Measurements from ENCODE around the gene SCN5A. TPM values are rescaled to one million over a fixed set of nuclear protein-coding genes. Genes with fewer than 3 reads are reported as not detected.

Gene SCN5A
- total and polyA plus RNA-seq, 2 of the 4 experiments (the other 2 are of a cell fraction): 1.9 to 2.0 TPM

DNA sequence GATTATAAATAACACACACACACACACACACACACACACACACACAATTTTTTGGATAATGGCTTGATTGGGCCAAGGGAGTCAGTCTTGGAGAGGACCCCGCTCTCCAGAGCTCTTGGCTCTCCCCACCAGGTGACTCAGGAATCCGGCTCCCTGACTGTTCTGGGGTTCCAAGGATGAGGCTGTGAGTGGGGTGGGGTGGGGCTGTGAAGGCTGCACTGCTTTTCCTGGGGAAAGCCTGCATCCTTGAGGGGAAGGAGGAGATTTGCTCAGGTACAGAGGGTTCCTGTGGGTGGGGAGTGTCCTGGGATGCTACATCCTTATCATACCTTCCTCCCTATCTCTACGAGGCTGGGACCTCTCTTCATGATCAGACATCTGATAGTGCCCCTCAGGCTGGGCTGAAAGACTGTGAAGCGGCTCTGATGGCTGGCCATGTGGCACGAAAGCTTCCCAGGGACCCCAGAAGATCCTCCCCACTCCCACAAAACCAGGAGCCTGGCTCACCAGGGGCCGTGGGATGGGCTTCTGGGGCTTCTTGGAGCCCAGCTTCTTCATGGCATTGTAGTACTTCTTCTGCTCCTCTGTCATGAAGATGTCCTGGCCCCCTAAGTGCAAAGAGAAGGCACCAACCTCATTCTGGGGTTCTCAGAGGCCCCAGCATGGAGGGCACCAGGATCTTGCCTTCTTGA lies 94.2 kb downstream of the SCN5A start:
- TF ChIP-seq MAFK (IDR thresholded peaks at IDR 0.05; ENCODE audit: low read depth, low read length) (no peak), RAD21 (IDR thresholded peaks at IDR 0.05; ENCODE audit: low read length) (no peak), RCOR1 (IDR thresholded peaks at IDR 0.05; ENCODE audit: insufficient replicate concordance, low read length) (no peak), POLR2A (IDR thresholded peaks at IDR 0.05; ENCODE audit: low read depth, low read length) (no peak), FOS (IDR thresholded peaks at IDR 0.05; ENCODE audit: low read depth, low read length) (no peak), MAZ (IDR thresholded peaks at IDR 0.05; ENCODE audit: borderline replicate concordance, low read depth, low read length) (no peak), CEBPB (IDR thresholded peaks at IDR 0.05; ENCODE audit: low read depth, low read length) (no peak), RFX5 (IDR thresholded peaks at IDR 0.05; ENCODE audit: low read depth, low read length) (no peak), MXI1 (IDR thresholded peaks at IDR 0.05; ENCODE audit: borderline replicate concordance, low read depth, low read length) (no peak)
- TF ChIP-seq, protein P1, sequence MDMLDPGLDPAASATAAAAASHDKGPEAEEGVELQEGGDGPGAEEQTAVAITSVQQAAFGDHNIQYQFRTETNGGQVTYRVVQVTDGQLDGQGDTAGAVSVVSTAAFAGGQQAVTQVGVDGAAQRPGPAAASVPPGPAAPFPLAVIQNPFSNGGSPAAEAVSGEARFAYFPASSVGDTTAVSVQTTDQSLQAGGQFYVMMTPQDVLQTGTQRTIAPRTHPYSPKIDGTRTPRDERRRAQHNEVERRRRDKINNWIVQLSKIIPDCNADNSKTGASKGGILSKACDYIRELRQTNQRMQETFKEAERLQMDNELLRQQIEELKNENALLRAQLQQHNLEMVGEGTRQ (IDR thresholded peaks at IDR 0.05; ENCODE audit: low read depth, low read length): no peak
- TF ChIP-seq, protein P2, sequence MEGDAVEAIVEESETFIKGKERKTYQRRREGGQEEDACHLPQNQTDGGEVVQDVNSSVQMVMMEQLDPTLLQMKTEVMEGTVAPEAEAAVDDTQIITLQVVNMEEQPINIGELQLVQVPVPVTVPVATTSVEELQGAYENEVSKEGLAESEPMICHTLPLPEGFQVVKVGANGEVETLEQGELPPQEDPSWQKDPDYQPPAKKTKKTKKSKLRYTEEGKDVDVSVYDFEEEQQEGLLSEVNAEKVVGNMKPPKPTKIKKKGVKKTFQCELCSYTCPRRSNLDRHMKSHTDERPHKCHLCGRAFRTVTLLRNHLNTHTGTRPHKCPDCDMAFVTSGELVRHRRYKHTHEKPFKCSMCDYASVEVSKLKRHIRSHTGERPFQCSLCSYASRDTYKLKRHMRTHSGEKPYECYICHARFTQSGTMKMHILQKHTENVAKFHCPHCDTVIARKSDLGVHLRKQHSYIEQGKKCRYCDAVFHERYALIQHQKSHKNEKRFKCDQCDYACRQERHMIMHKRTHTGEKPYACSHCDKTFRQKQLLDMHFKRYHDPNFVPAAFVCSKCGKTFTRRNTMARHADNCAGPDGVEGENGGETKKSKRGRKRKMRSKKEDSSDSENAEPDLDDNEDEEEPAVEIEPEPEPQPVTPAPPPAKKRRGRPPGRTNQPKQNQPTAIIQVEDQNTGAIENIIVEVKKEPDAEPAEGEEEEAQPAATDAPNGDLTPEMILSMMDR (conservative IDR thresholded peaks at IDR 0.05; ENCODE audit: low read depth, low read length): no peak
- H3K18ac ChIP-seq (ENCODE audit: low read depth, low read length): no peak overlapping the region
- no peak overlapping the region for H2BK15ac ChIP-seq (ENCODE audit: low read depth, low read length)
- H3K14ac ChIP-seq (replicated peaks; ENCODE audit: low read depth, low read length): no peak overlapping the region
- intact Hi-C loops (cut with micrococcal nuclease): no loop called here
- H2AK9ac ChIP-seq (replicated peaks; ENCODE audit: low read depth, low read length, poor library complexity): no peak overlapping the region
- DNase-seq (no peak), ATAC-seq (ENCODE audit: low read depth) (no peak)
- H3K56ac ChIP-seq (ENCODE audit: extremely low read depth, insufficient read depth, low read length): no peak overlapping the region
- no peaks in the 10 kb centered on the region for H3K27me3 ChIP-seq (ENCODE audit: control insufficient read depth, insufficient read depth, low read length)
- H3K9me3 ChIP-seq (ENCODE audit: control insufficient read depth, insufficient read depth, low read length): no peaks in the 10 kb centered on the region
- no peak overlapping the region for H3K23ac ChIP-seq (ENCODE audit: low read depth, low read length)
- H2AK5ac ChIP-seq (ENCODE audit: low read depth, low read length): no peak overlapping the region
- H2BK20ac ChIP-seq (ENCODE audit: low read depth, low read length): no peak overlapping the region
- H3K9ac ChIP-seq (ENCODE audit: low read depth, low read length): no peak overlapping the region
- H3K4me3 ChIP-seq (ENCODE audit: insufficient read depth, low read depth, low read length): no peak overlapping the region
- no peak overlapping the region for H2AFZ ChIP-seq (replicated peaks; ENCODE audit: low read length, poor library complexity)
- H2BK5ac ChIP-seq (ENCODE audit: low read depth, low read length, poor library complexity, severe bottlenecking): no peak overlapping the region
- no peaks in the 10 kb centered on the region for H3K36me3 ChIP-seq (ENCODE audit: control insufficient read depth, insufficient read depth, low read length)
- no peaks in the 10 kb centered on the region for H4K20me1 ChIP-seq (ENCODE audit: insufficient read depth, low read length)
- 86% methylated on average over 1 of the region's 6 CpGs; no CpG with 5 or more reads in 1 of the 2 experiments for WGBS, 2 experiments (ENCODE audit: extremely low coverage in 2 of 2, insufficient read length in 1 of 2)
- no peak overlapping the region for H2BK120ac ChIP-seq (ENCODE audit: low read depth, low read length)
- H3K27ac ChIP-seq (ENCODE audit: insufficient read depth, low read length): no peak overlapping the region
- H3K9me1 ChIP-seq (ENCODE audit: insufficient read depth, low read length): no peaks in the 10 kb centered on the region
- H3K4me1 ChIP-seq (ENCODE audit: control insufficient read depth, insufficient read depth, low read length): no peaks in the 10 kb centered on the region
- no peak overlapping the region for H3K4ac ChIP-seq (ENCODE audit: low read depth, low read length)
- no peak overlapping the region for H3K4me2 ChIP-seq (ENCODE audit: low read depth, low read length)
- CTCF ChIA-PET: no interaction called here
- H3K79me1 ChIP-seq (ENCODE audit: low read depth in 1 of 2, low read length in 2 of 2): no peaks in the 10 kb centered on the region
- in situ Hi-C loops (cut with MboI; ENCODE audit: low sequenced_read_pairs): no loop called here
- no peak overlapping the region for H4K5ac ChIP-seq (ENCODE audit: low read depth, low read length)
- no peak overlapping the region for H4K91ac ChIP-seq (ENCODE audit: insufficient read depth, low read depth, low read length)
- BruUV-seq (replicated peaks): no TSS peak
- dilution Hi-C loops (cut with HindIII; ENCODE audit: low sequenced_read_pairs, unreplicated experiment): no loop called here
- POLR2A ChIA-PET (ENCODE audit: unreplicated experiment): no interaction called here
- no peak overlapping the region for H4K8ac ChIP-seq (ENCODE audit: low read depth in 2 of 2, low read length in 2 of 2)

Measured in IMR-90 (cell line).